HEK293T (cell line): ENCODE data around the gene CMTM5.

ENCODE experiments used
- ARNT ChIP-seq: fragments of 450-650 bp; IDR thresholded peaks from 2 replicates; pipeline ENCODE4 v1.6.1; 2017; ENCODE audit warnings: mild to moderate bottlenecking
- BHLHE40 ChIP-seq: fragments of 450-650 bp; IDR thresholded peaks from 2 replicates; pipeline ENCODE4 v1.6.1; 2016; ENCODE audit warnings: mild to moderate bottlenecking, moderate library complexity, borderline replicate concordance
- CTBP1 ChIP-seq: fragments of 450-650 bp; IDR thresholded peaks from 2 replicates; pipeline ENCODE4 v1.6.1; 2016; ENCODE audit warnings: borderline replicate concordance
- ELF4 ChIP-seq: fragments of 450-650 bp; IDR thresholded peaks from 2 replicates; pipeline ENCODE4 v1.6.1; 2017; ENCODE audit warnings: antibody characterized with exemption
- FOXK2 ChIP-seq: fragments of 450-650 bp; IDR thresholded peaks from 2 replicates; pipeline ENCODE4 v1.6.1; 2016; ENCODE audit warnings: mild to moderate bottlenecking
- FOXM1 ChIP-seq: fragments of 450-650 bp; IDR thresholded peaks from 2 replicates; pipeline ENCODE4 v1.6.1; 2017; ENCODE audit warnings: mild to moderate bottlenecking, borderline replicate concordance
- HDGF ChIP-seq: fragments of 450-650 bp; IDR thresholded peaks from 2 replicates; pipeline ENCODE4 v1.6.1; 2017; ENCODE audit warnings: antibody characterized with exemption, borderline replicate concordance
- L3MBTL2 ChIP-seq: fragments of 450-650 bp; conservative IDR thresholded peaks from 2 replicates; pipeline ENCODE4 v1.6.1; 2016; ENCODE audit warnings: mild to moderate bottlenecking
- NFRKB ChIP-seq: fragments of 450-650 bp; IDR thresholded peaks from 2 replicates; pipeline ENCODE4 v1.6.1; 2016; ENCODE audit warnings: mild to moderate bottlenecking, moderate library complexity
- SP1 ChIP-seq: fragments of 450-650 bp; IDR thresholded peaks from 2 replicates; pipeline ENCODE4 v1.6.1; 2017
- SUZ12 ChIP-seq: fragments of 450-650 bp; IDR thresholded peaks from 2 replicates; pipeline ENCODE4 v1.6.1; 2016; ENCODE audit warnings: mild to moderate bottlenecking
- TARDBP ChIP-seq: fragments of 450-650 bp; IDR thresholded peaks from 2 replicates; pipeline ENCODE4 v1.6.1; 2016
- ZNF384 ChIP-seq: fragments of 450-650 bp; IDR thresholded peaks from 2 replicates; pipeline ENCODE4 v1.6.1; 2016
- TF ChIP-seq, protein P1 (sequence below): fragments of 450-650 bp; IDR thresholded peaks from 2 replicates; pipeline ENCODE4 v1.6.1; 2016

GRCh38 chr14:23398348-23398747 lies 21.5 kb downstream of the CMTM5 start:
- TF ChIP-seq FOXM1 (no peak), ELF4 (no peak), FOXK2 (no peak), NFRKB (no peak), CTBP1 (no peak), BHLHE40 (no peak), SUZ12 (no peak), SP1 (no peak), ZNF384 (no peak), ARNT (no peak), TARDBP (no peak), L3MBTL2 (no peak), HDGF (no peak)
- TF ChIP-seq, protein P1, sequence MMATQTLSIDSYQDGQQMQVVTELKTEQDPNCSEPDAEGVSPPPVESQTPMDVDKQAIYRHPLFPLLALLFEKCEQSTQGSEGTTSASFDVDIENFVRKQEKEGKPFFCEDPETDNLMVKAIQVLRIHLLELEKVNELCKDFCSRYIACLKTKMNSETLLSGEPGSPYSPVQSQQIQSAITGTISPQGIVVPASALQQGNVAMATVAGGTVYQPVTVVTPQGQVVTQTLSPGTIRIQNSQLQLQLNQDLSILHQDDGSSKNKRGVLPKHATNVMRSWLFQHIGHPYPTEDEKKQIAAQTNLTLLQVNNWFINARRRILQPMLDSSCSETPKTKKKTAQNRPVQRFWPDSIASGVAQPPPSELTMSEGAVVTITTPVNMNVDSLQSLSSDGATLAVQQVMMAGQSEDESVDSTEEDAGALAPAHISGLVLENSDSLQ, result no peak
